GM18858 (cell line): Measurements from ENCODE around the gene GP1BA.

Experiments
- ATAC-seq: cut with Tn5 transposase; IDR thresholded peaks from one replicate; pipeline ENCODE4 v1.9.1; 2021; ENCODE audit not compliant: unreplicated experiment

Gene GP1BA

GRCh38 chr17:4937553-4937952, 5.5 kb downstream of the GP1BA start:
- no peak for ATAC-seq

DNA sequence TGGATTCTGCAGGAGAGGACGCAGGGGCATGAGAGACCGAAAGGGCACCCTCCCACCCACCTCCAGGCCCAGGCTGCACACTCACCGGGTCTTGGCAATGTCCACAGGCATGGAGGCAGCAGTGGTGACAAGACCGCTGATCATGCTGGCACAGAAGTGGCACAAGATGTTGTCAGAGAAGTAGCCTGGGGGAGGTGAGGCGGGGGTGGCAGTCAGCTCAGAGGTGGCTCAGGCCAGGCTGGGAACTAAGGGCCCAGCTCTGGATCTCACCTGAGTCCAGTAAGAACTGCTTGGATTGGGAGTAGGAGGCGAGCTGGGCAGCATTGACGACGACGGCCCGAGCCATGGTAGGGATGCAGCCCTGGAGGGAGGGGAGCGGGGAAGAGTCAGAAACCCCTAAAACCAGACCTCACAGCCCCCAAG, 6.0 kb downstream of the GP1BA start:
- ATAC-seq: no peak

DNA sequence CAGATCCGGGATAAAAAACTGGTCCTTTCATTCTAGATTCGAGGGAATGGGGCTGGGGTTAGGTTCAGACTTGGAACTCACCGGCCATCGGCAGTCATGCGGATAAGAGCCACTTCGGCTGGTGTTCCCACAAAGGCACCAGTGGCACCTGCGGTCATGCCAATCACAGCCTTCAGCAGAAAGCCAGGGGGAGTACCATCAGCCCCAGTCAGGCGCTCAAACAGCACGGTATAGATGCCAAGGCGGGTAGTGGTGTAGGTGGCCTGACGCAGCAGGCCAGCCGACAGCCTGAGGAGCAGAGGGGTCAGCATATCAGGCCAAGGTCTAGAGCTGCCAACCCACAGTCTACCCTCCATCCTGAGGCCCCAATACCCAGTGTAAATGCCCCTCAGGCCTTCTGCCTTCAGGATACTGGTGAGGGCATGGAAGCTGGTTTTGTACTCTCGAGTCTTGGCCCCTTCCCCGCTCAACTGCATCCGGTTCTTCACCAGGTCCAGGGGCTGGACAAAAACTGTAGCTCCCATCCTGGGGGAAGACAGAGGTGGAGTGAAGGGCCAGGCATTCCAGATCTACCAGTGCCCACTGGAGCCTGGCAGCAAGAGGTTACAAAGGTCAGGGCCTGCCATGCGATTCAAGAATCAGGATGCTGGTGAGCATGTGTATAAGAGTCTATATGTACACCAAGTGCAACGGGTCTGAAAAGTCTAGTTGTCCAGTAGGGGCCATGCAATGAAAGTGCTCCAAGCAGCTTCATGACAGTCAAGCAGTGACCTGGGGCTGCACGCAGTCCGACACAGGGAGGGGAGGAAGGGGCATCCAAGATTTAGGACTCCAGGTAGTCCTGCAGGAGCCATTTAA, 6.8 kb downstream of the GP1BA start:
- no peak for ATAC-seq

GRCh38 chr17:4939546-4939795, 7.4 kb downstream of the GP1BA start:
- peak; percentile 1 for ATAC-seq

DNA sequence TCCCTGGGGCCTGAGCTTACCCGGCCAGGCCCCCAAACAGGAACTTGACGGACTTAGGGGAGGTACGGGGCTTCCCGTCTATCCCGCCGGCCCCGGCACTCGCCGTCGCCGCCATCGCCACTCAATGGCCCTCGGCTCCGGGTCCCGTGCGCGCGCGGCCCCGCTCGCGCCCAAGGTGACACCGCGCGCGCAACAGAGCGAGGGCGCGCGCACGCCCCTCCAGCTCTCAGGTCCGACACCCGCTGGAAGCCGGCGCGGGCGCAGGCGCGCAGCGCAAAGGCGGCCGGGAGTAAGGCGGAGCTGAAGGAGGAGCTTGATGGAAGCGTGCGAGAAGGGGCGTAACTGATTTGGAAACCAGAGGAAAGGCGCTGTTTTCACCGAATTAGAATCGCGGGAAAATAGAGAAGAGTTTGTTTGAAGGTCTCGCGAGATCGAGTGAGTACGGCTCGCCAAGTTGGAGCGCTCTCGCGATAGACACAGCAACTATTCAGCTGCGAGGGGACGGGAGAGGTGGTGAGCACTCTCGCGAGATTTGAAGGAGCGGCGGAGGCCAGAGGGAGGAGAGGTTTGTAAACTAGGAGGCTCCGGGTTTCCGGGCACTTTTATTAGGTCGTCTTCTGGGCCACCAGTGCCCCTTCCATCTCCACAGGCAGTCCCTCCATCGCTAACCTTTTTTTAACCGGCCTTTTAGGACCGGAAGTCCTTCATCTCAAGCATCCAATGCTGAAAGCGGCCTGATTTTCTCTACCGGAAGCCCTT, 7.9 kb downstream of the GP1BA start, which contains the start of the genes RNF167 and SLC25A11:
TSS of gene RNF167 (plus strand) at position 473 of the 759 bp plus-strand sequence. CDS start 642 bp downstream, outside the sequence.
TSS of gene SLC25A11 (minus strand) at position 251 of the 759 bp plus-strand sequence. CDS start at position 115, 136 bp downstream.
- ATAC-seq: peak; percentile 68

DNA sequence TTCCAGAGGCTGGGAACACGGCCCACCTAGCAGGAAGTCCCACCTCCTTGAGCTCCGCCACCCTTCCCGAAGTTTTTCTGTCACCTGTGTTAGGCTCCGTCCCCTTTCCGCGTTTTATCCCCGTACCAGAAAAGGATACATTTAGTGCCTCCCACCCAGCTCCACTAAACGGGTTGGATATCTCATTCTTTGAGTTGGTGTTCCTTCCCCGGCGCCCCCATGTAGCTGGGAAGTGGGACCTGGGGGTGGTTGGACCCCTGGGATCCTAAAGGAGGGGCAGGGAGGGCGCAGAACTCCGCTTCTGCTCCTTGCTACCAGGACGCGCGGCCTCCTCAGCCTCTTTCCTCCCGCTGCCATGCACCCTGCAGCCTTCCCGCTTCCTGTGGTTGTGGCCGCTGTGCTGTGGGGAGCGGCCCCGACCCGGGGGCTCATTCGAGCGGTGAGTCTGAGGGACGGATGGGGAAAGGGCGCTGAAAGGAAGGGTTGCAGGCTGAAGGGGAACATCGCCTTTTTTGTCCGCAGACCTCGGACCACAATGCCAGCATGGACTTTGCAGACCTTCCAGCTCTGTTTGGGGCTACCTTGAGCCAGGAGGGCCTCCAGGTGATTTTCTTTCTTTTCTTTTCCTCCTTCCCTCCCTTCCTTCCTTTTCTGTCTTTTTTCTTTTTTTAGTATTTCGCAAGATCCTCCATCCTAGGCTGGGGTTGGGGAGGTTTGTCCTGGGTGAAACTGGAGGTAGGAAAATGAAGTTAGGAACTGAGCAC, 8.7 kb downstream of the GP1BA start:
- no peak for ATAC-seq

DNA sequence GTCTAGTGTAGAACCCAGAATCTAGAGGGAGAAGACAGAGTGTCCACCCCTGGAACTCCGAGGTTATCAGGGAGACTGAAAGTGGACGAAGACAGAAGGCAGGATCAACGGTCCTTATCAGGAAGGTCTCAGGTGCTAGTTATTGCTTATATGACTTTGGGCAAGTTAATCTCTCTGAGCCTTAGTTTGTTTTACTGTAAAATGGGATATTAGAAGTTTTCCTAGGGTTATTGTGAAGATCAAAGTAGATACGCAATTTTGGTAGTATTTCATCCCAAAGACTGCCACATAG, 9.2 kb downstream of the GP1BA start:
- ATAC-seq: no peak

DNA sequence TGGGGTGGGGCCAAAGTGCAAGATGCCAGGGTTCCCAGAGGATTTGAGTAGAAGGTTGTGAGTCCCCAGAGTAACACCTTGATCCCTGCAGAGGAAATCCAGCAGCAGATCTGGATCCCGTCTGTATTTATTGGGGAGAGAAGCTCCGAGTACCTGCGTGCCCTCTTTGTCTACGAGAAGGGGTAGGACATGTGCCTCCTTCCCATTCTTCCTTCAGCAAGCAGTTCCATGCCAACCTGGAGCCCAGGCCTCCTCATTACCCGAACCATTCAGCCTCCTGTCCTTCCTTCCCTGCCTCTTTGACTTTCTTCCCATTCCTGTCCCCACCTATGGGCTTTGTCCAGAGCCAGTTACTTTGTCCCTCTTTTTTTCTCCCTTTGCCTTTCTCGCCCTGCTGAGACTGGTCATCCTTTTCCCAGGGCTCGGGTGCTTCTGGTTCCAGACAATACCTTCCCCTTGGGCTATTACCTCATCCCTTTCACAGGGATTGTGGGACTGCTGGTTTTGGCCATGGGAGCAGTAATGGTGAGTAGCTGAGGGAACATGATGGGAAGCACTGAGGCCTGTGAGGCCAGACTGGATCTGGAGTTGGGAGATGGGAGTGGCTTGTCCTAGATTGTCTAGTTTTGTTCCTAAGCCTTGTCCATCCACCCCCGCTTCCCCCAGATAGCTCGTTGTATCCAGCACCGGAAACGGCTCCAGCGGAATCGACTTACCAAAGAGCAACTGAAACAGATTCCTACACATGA, 10.9 kb downstream of the GP1BA start:
- ATAC-seq: no peak

DNA sequence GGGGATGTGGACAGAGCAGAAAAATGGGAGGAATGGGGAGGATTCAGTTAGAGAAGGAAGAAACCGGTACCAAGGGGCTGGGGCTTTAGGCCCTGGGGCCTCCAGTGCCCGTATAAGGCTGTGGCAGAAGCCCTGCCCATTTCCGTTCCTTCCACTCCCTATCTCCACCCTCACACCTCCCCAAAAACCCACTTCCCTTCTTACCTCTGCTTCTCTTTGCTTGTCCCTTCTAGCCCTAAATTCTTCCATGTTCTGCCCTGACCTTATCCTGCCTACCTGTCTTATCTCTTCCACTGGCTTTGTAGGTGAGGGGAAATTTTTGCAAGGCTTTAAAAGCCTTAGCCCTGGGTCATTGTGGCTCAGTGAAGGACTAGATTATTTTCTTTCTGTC, 12.1 kb downstream of the GP1BA start:
- ATAC-seq: no peak

- no peak for ATAC-seq
These were observed 12.6 kb downstream of the GP1BA start for GRCh38 chr17:4944554-4945175.

DNA sequence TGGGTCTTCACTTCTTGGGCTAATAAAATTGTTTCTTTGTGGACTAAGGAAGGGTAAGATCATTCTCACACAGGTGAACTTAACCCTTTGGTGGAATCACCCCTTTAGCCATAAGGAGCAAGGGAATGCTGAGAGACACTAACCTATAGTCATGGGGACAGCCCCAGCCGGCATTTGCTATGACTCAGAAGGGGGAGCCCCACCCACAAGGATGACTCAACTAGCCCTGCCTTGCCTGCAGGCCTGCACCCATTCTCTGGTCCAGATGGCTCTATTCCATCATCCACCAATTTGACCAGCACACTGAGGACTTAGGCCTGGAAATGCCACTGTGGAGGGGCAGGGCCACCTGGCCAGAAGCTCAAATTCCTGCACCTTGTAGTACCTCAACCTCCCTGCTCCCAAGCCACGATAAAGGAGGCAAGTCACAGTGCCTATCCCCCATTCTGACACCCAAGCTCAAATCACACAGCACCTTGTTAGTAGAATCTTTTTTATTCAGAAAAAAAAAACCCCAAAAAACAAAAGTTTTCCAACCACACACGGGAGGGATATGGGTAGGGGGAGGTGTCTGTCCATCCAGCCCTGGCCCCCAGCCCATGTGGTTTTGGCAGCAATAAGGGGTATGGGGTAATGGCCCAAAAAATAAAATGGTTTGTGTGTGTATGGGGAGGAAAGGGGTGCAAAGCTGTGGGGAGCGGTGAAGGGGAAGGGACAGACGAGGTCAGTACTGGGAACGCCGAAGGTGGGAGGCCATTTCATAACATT, 13.3 kb downstream of the GP1BA start:
- no peak for ATAC-seq

- ATAC-seq: no peak
These were observed 13.8 kb downstream of the GP1BA start for GRCh38 chr17:4945944-4946280.

- no peak for ATAC-seq
These were observed 14.4 kb downstream of the GP1BA start for GRCh38 chr17:4946312-4946976.

DNA sequence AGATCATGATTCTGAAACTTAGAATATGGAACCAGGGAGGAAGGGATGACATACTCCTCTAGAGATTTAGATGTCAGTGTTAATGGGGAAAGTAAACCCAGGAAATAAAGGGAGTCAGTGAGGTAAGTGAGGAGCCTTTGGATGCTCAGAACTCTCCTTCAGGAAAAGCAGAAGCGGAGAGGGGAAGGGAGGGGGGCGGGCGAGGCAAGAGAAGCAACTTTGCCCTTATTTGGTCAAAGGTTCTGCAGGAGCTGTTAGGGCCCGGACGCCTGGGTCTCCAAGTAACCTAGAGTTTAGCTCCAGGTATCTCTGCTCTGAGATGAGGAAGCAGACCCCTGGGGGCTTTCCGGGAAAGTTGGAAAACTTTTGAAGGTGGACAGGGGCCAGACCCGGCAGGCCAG, 14.9 kb downstream of the GP1BA start:
- ATAC-seq: no peak

GRCh38 chr17:4947411-4948165, 15.5 kb downstream of the GP1BA start:
- no peak for ATAC-seq

DNA sequence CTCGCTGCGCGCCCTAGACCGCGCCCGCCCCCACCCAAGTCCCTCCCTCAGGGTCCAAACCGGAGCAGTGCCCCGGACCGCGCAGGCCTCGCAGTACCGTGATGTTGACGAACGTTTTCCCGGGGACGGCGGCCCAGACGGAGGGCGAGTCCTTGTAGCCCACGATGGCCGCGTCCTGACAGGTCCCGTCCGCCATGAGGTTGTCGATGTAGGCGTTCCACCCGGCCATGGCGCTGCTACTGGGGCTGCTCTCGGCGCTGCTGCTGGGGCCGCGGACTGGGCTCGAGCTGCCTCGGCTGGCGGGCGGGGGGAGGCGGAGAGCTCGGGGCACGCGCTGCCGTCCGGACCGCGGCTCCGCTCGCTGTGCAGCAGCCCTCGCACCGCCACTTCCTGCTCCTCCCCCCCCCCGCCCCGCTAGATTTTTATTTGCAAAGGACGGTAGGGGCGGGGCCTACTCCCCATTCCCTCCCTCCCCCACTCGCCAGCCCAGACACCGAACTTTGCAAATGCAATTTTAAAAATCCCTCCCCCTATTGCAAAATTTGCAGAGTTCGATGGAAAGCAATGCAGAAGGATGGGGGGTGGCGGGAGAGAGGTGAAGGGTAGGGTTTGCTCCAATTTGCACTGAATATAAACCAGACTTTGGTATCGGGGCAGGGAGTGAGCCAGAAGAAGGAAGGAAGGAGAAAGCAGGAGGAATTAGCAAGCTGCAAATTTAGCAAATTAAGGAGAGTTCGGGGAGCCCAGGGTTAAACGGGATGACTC, 16.3 kb downstream of the GP1BA start, which contains the start of gene PFN1:
TSS of gene PFN1 (minus strand) at position 365 of the 765 bp plus-strand sequence. CDS start at position 229, 136 bp downstream.
- ATAC-seq: no peak

GRCh38 chr17:4948931-4949320, 16.8 kb downstream of the GP1BA start:
- ATAC-seq: no peak
